CD4-positive, alpha-beta T cell treated with Interleukin-17A for 4 hours (primary cell): ENCODE results near the gene HOXB5.

ENCODE experiments used
- DNase-seq: peaks from one replicate; pipeline ENCODE4 v3.0.0-alpha.2; 2020; ENCODE audit warnings: mixed read lengths

Gene HOXB5

DNA sequence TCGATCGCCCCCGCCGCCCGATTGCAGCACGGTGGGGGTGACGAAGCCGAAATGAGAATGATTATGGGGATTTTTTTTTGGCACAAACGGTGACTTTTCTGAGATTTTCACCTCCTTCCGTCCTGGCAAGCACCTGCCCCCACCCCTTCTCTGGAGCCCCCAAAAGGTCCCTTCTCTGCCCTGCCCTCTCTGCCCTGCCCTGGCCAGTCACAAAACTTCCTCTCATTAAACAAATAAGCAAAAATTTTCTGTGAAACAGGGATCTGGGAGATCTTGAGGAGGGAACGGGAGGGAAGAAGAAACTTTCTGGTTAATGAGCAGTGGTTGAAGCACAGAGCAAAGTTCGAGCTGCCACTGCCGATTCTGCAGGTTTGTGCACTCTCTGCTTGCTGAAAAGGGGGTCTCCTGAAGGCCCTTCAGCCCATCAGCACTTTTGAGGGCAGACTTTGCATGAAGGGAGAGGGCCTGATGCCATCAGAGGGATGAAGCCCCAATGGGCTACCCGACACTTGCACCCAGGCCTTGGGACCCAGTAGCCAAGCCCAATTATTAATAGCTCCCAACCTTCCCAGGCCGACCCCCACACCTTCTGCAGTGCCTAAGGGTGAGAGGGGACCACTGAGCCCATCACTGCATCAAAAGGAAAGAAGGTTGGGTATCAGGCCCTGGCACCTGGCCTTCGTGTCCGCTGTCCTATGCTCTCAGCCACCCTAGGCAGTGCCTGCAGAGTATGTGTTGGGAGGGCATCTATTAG, 22.6 kb upstream of the HOXB5 start:
- no peak for DNase-seq

DNA sequence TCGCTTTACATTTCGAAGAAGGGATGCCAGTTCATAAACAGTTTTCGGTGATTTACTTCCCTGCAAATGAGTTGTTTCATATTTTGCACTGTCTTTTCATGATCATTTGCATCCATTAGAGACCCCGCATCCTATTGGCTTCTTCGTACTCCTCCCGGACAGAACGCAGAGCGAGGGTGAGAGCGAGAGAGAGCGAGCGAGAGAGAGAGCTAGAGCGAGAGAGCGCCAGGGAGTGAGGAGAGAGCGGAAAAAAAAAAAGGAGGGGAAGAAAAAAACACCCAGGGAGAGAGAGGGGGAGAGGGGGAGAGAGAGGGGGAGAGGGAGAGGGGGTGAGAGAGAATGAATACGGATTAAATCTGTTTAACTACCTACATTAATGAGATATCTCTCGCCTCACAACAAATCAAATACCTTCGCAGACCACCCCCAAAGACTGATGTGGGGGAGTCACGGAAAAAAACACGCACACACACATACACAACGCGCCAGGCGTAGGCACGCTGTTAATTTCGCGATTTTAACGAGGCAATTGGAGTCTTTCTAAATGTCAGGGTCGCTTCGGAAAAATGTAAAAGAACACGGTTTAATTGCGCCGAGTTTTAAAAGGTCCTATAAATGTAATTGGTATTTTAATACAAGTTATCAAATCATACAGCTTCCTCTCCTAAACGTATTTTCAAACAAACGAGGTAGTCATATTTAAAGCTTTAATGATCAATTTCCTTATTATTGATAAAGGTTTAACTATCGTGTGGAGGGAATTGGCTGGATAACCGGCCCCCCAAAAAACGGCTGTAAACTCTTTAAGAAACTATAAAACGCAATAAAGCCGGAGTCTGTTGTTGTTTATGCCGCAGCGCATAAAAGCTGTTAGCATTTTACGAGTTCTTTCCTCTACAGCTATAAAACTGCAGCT, 21.7 kb upstream of the HOXB5 start, which contains the start of gene HOXB8:
Gene HOXB8 (minus strand): TSS at position 246 of the 916 bp plus-strand sequence. CDS start 588 bp downstream, outside the sequence.
- no peak for DNase-seq

DNA sequence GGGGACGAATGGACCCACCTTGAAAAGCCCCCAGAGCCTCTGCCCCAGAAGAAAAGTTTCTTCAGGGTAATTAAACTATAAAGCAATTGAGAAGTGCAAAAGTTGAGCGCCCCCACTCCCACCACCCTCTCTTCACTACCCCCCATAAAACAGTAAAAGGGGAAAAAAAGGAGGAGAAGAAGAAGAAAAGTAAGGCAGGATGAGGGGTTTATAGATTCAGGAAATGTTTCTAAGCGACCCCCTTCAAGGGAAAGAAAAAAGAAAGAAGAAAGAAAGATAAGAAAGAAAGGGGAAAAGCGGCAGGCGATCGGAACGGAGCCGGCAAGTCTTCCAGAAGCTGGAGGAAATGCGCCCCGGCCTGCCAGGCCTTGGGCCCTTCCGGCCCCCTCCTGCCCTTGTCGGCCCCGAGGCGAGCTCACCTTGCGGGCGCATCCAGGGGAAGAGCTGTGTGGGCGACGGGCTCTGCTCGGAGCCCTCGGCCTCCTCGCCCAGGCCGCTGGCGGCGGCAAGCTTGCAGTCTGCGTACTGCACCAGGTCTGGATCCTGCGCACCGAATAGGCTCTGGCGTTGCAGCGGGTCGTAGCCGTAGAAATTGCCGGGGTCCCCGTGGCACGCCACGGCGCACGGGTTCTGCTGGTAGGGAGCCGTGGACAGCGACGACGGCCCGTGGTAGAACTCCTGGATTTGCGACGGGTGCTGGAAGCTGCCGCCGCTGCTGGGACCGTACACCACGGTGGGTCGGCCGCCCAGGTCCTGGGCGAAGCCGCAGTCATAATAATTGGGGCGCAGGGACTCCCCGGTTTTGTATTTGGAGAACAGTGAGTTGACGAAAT, 20.5 kb upstream of the HOXB5 start:
- DNase-seq = peak; percentile 51

DNA sequence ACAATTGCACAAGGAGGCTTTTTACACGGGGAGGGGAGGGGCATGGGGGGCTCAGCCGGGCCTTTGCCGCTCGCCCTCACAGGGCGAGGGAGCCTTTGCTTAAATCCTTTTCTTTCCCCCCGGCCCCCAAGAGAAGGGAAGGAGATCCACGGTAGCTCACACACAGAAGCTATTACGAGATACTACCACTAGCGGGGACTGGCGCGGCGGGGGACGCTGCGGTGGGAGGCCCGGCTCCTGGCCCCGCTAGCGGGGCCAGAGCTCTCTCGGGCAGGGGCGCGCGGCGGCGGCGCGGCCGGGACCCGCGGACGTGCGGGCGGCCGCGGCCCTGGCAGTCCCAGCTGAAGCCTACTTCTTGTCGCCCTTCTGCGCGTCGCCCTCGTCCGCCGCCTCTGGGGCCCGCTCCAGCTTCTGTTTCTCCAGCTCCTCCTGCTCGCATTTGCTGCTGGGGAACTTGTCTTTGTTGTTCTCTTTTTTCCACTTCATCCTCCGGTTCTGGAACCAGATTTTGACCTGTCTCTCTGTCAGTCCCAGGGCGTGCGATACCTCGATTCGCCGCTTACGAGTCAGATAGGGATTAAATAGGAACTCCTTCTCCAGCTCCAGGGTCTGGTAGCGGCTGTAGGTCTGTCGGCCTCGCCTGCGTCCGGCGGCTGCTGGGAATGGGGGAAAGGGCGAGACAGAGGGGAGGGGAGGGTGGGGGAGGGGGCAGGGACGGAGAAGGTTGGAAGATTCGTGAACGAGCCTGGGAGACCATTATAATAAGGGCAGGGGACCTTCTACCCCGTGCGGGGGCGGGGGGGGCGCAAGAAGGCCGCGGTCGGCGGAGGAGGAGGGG, 19.5 kb upstream of the HOXB5 start:
- peak; percentile 62 for DNase-seq

DNA sequence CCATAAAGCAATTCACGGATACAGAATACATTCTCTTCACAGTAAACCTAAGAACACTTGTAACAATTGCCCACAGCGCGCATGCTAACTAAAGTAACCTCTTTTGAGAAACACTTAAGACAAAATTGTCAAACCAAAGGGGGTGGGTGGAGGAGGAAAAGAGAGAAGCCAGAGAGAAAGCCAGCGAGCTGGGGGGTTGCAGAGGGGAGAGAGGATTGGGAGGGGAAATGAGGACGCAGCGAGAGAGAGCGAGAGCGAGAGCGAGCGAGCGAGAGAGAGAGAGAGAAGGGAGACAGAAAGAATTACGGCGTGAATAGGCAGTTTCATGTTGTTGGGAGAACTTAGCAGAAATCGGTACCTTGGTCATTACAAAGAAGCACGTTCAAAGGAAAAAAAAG, 18.9 kb upstream of the HOXB5 start:
- no peak for DNase-seq

- peak; percentile 25 for DNase-seq
Observed at GRCh38 chr17:48611681-48612455, 18.3 kb upstream of the HOXB5 start.

GRCh38 chr17:48611213-48611612, 17.6 kb upstream of the HOXB5 start:
- DNase-seq = no peak

DNA sequence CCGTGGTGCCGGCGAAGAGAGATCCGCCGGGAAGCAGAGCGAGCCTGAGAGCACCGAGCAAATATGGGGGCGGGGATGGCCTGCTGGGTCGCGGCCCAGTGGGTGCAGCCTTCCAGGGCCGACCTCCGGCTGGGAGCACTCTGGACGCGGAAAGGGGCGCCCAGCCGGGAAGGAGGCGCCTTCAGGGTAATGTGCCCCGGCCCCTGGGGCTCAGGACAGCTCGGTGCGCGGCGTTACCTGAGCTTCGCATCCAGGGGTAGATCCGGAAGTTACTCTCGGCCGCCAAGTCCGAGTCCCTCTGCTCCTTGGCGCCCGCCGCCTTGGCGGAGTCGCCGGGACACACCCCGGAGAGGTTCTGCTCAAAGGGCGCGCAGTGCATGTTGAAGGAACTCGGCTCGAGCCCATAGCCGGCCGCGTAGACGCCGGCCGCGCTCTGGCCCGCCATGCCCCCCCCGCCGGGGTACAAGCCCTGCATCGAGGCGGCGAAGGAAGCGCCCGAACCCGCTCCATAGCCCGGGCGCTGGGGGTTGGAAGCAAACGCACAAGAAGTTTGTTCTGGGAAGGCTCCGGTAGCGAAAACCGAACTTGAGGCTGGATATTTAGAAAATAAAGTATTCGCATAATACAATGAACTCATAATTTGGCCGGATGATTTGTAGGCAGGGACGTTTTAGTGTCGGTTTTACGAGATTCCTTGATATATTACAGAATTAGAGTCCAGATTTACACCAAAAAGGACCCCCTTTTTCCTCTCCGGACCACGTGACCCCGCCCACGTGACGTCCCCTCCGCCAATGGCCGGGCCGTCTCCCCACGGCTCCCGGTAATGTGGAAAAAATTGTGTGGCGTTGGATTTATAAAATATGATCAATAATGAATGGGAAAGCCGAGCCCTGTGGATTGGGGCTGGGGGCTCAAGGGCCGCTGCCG, 17.0 kb upstream of the HOXB5 start, which contains the start of gene HOXB7:
Gene HOXB7 (minus strand): TSS at position 736 of the 930 bp plus-strand sequence. CDS start 99 bp downstream, at position 637.
- DNase-seq = peak; percentile 60

DNA sequence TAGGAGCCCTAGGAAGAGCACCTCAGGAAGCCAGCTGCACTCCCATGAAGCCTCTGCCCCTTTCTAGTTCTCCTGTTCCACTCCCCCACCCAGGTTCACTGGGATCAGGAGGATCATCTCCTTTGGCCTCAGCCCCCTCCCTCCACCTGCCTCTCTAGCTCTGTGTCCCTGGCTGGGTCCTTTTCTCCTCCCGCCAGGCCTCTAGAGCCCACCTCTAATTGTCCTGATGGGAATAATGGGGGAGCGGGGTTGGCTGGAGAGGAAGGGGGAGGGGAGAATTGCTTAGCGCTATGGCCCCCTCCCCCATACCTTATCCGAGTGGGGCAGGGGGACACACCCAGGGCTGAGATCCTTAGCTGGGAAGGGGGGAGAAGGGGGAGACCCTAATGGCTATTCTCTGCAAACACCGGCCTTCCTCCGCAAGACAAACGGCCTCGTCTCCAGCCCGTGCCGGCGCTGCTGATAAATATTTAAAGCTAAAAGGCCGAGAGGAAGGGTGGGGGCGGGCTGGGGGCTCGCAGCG, 16.2 kb upstream of the HOXB5 start:
- DNase-seq = no peak

- no peak for DNase-seq
Observed at GRCh38 chr17:48609033-48609432, 15.5 kb upstream of the HOXB5 start.

DNA sequence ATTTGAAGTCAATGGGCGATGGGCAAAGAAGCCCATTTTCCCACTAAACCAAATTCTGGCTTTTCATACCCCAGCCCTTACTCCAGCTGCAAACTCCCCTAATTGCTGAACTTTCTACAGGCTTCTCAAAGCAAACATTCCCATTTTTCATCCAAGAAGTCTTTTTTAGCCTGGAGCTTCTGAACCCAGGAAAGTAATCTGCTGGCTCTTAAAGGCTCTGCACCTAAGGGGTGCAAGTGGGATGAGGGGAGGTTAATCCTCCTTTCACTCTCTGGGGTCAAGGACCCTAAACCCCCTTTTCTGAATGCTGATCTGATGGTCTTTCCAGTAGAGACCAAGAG, 14.9 kb upstream of the HOXB5 start:
- DNase-seq = no peak

- DNase-seq = no peak
Observed at GRCh38 chr17:48606892-48607614, 13.5 kb upstream of the HOXB5 start.

- DNase-seq = no peak
Observed at GRCh38 chr17:48605991-48606891, 12.7 kb upstream of the HOXB5 start.

- no peak for DNase-seq
Observed at GRCh38 chr17:48605409-48605919, 11.9 kb upstream of the HOXB5 start.

GRCh38 chr17:48604770-48605329, 11.3 kb upstream of the HOXB5 start, which contains the start of gene HOXB6:
TSS of gene HOXB6 (minus strand) at chr17:48604986. CDS start at chr17:48598150, 6,836 bp downstream.
- no peak for DNase-seq

- DNase-seq = no peak
Observed at GRCh38 chr17:48603959-48604769, 10.6 kb upstream of the HOXB5 start.
